Cardiac muscle cell (in vitro differentiated cells and primary cell): ENCODE measurements around the gene CFAP97. TPM values are rescaled to one million over a fixed set of nuclear protein-coding genes. Genes with fewer than 3 reads are reported as not detected.
A peak's percentile ranks its signal among the peaks of the same experiment; 100 is the strongest.

Experiments
- DNase-seq, 2 donors: peaks; one replicate each; pipeline versions ENCODE4 v3.0.0 to v3.0.0-alpha.2; 2010 to 2017; ENCODE audit warnings: low read depth in 1 of 2, low spot score in 1 of 2
- H3K27ac ChIP-seq: fragments of 200-600 bp; sonication (generic); 2 replicates; pipeline ENCODE4 v1.5.1; 2016
- H3K27me3 ChIP-seq: fragments of 200-600 bp; sonication (generic); 2 replicates; pipeline ENCODE4 v1.6.0; 2016; ENCODE audit warnings: control low read depth
- H3K36me3 ChIP-seq: fragments of 200-600 bp; sonication (generic); 2 replicates; pipeline ENCODE4 v1.5.1; 2016; ENCODE audit warnings: control low read depth
- H3K4me1 ChIP-seq: fragments of 200-600 bp; sonication (generic); 2 replicates; pipeline ENCODE4 v1.8.1; 2017; ENCODE audit warnings: low read depth, mild to moderate bottlenecking, mixed run types
- H3K4me3 ChIP-seq: fragments of 200-600 bp; sonication (generic); 2 replicates; pipeline ENCODE4 v1.5.1; 2016; ENCODE audit warnings: mild to moderate bottlenecking
- H3K9me3 ChIP-seq: fragments of 200-600 bp; sonication (generic); 2 replicates; pipeline ENCODE4 v1.5.1; 2017; ENCODE audit warnings: low read depth, mild to moderate bottlenecking, control low read depth
- CTCF ChIP-seq: IDR thresholded peaks from 2 replicates; pipeline ENCODE4 v1.5.1; 2012; ENCODE audit warnings: low read depth, mild to moderate bottlenecking, low read length
- polyA plus RNA-seq: library from polyadenylated mRNA; unstranded; fragments of >200 nt; fragmentation: Nextera tagmentation; extraction: Ambion mirVana; gene quantifications from 2 replicates; pipeline ENCODE4 v1.2.1, GENCODE V29; 2016
- total RNA-seq: library from RNA; depleted of rRNA; stranded (reverse); fragments of >200 nt; gene quantifications from 2 replicates; pipeline ENCODE4 v1.2.3, GENCODE V29; 2016

Gene CFAP97
- total RNA-seq (14.1 and 22.2 TPM in 2 replicates), polyA plus RNA-seq (23.9 and 34.8 TPM in 2 replicates)

- Histone ChIP-seq H3K4me1 (no peaks in the 10 kb centered on the region), H3K4me3 (peak within 1 kb of the TSS; percentile 70), H3K27me3 (no peaks in the 10 kb centered on the region), H3K9me3 (no peaks in the 10 kb centered on the region), H3K36me3 (no peaks in the 10 kb centered on the region), H3K27ac (peak within 1 kb of the TSS; percentile 90)
- peak; percentile 88 to 96 for DNase-seq
- TF ChIP-seq CTCF, result no peak
Measured at GRCh38 chr4:185203486-185204237, at the start of gene CFAP97. TSS of gene CFAP97 (minus strand) at chr4:185204000. CDS start at chr4:185191196, 12,804 bp downstream.

- no peak for TF ChIP-seq CTCF
- Histone ChIP-seq H3K4me3 (no peak overlapping the region), H3K36me3 (no peaks in the 10 kb centered on the region), H3K27me3 (no peaks in the 10 kb centered on the region), H3K9me3 (no peaks in the 10 kb centered on the region), H3K27ac (no peak overlapping the region), H3K4me1 (no peaks in the 10 kb centered on the region)
- no peak for DNase-seq
Measured at GRCh38 chr4:185249105-185249504, 45.3 kb upstream of the CFAP97 start.

- Histone ChIP-seq H3K27ac (no peak overlapping the region), H3K36me3 (no peaks in the 10 kb centered on the region), H3K27me3 (no peaks in the 10 kb centered on the region), H3K4me3 (no peak overlapping the region), H3K9me3 (no peaks in the 10 kb centered on the region), H3K4me1 (no peaks in the 10 kb centered on the region)
- no peak for DNase-seq
- no peak for TF ChIP-seq CTCF
Measured at GRCh38 chr4:185248393-185249039, 44.7 kb upstream of the CFAP97 start.

GRCh38 chr4:185247151-185247550 is 43.4 kb upstream of the CFAP97 start:
- no peak overlapping the region for H3K27ac ChIP-seq
- TF ChIP-seq CTCF, result no peak

GRCh38 chr4:185246453-185246852 is 42.7 kb upstream of the CFAP97 start:
- Histone ChIP-seq H3K4me3 (no peak overlapping the region), H3K9me3 (no peaks in the 10 kb centered on the region), H3K27me3 (no peaks in the 10 kb centered on the region), H3K4me1 (no peaks in the 10 kb centered on the region), H3K27ac (no peak overlapping the region), H3K36me3 (no peaks in the 10 kb centered on the region)
- DNase-seq, result no peak
- TF ChIP-seq CTCF, result no peak

More at GRCh38 chr4:185247151-185247550, 43.4 kb upstream of the CFAP97 start:
- H3K36me3 ChIP-seq, result no peaks in the 10 kb centered on the region
- no peak for DNase-seq
- no peaks in the 10 kb centered on the region for H3K27me3 ChIP-seq
- H3K4me3 ChIP-seq, result no peak overlapping the region
- no peaks in the 10 kb centered on the region for H3K9me3 ChIP-seq
- no peaks in the 10 kb centered on the region for H3K4me1 ChIP-seq
